Stimulated activated CD8-positive, alpha-beta memory T cell treated with anti-CD3 and anti-CD28 coated beads, Interleukin-2, amount 100 ng/mL, for 1 hour (primary cell): ENCODE results near the gene G6PC3.
"Not testable (repeated sequence)": the region's sequence is repeated elsewhere in the genome, so short reads cannot be mapped to it uniquely, and the experiment has no call there.

ENCODE experiments used
- DNase-seq, 2 donors: peaks; one replicate each; pipeline ENCODE4 v3.0.0-alpha.2; 2020; ENCODE audit warnings: low read depth in 2 of 2

The G6PC3 gene

DNA sequence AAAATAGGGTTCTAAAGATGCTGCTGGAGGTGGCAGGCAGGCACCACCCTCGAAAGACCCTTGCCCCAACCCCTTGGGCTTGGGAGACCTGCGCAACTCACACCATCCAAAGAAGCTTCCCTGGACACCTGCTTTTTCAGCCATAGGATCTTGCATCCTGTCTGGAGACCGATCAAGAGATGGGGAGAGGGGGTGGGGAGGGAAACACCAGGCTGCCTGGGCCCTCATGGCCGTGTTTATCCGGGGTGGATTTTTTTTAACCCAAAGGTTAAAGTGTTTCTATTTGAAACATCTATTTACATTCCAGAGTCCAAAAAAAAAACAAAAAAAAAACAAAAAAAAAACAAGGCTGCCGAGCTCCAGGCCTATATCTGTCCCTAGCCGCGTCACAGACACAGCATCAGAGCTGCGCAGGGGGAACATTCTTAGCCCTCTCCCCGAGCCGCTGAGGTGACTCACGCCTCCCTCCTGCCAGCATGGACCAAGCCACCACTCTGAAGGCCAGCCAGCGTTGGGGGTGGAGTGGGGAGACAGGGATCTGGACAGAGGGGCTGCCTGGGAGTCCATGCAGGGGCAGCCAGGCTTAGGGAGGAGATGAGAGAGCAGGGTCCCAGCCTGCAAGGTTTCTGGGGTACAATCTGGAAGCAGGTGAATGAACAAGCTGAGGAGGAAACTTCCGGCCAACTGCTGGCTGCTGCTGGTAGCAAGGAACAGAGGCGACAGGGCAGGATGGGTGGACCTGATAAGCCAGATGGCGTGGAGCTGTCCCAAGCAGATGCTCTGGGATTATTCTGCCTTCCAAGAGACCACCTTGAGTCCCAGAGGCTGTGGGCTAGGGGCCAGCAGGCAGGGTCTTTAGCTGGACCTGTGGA, 38.1 kb downstream of the G6PC3 start:
- no peak for DNase-seq

DNA sequence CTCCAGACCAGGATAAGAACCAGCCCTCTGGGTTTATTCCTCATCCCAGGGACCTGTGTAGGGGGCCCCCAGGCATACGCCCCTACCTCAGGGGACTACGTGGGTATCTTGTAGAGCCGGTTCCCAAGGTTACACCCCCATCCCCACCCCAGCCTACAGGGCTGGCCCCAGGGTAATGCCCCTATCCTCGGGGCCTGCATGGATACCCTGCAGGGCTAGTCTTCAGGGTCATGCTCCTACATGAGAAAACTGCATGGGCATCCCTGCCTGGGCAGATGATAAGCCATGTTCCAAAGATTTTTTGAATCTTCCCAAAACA, 38.7 kb downstream of the G6PC3 start:
- no peak for DNase-seq

DNA sequence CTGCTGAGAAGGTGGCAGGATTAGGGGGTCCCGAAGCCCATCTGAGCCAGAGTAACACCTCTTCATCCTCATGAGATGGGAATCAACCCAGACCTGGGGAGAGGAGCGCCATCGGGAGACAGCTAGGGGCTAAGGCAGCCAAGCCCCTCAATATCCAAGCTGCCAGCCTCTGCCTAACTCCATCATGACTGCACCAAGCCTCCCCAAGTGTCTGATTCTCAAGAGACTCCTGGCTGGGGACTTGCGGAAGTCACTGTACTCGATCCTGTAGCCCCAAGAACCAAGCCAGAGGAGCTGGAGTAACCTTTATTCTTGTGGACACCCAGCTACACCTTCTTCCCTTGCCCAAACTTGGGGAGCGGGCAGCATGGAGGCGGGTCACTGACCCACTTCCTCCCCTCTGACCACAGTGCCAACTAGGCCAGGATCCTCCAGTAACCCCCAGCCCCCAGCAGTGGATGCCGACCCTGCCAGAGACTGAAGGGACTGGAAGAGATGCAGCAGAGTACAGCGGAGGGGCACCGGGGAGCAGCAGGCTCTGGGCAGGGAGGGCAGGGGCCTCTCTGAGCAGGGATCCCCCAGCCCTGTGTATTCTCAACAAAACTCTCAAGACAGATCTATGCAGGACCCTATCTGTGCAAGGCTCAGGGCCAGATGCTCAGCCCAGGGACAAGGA, 39.6 kb downstream of the G6PC3 start:
- DNase-seq, result no peak

DNA sequence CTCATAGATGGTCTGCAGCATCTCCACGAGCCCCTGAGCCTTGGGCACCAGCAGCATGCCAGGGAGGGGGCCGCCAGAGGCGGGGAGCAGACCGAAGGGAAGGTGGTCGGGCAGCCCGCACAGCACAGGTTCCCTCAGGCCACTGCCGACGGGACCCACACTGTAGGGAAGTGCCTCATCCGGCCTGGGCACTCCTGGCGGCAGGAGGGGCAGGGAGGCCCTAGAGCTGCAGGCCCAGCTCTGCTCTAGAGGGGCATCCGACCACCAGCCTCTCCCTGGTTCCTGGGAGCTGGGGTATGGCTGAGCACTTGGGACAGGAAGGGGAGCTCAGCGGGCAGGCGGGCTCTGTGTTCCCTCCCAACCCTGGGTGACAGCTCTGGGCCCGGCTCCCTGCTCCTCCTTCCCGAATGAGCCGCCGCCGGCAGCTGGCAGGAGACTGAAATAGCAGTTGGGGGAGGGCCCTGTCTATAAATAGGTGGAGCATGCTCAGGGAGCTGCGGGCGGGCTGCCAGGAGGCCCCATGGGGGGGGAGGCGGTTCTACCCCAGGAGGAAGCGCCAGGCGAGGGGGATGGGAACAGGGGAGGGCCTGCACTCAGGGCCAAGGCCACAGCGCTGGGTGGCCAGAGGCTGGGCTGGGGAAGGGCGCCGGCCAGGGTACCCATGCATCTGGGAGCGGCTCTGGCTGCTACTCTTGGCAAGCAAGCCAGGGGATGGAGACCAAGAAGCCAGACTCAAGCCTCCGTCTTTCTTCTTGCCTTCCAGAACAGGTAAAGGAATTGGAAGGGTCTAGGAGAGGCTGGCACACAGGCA, 40.5 kb downstream of the G6PC3 start:
- DNase-seq, result peak in 1 of 2 donors; percentile 11

GRCh38 chr17:44111777-44112176, 41.2 kb downstream of the G6PC3 start:
- no peak for DNase-seq

DNA sequence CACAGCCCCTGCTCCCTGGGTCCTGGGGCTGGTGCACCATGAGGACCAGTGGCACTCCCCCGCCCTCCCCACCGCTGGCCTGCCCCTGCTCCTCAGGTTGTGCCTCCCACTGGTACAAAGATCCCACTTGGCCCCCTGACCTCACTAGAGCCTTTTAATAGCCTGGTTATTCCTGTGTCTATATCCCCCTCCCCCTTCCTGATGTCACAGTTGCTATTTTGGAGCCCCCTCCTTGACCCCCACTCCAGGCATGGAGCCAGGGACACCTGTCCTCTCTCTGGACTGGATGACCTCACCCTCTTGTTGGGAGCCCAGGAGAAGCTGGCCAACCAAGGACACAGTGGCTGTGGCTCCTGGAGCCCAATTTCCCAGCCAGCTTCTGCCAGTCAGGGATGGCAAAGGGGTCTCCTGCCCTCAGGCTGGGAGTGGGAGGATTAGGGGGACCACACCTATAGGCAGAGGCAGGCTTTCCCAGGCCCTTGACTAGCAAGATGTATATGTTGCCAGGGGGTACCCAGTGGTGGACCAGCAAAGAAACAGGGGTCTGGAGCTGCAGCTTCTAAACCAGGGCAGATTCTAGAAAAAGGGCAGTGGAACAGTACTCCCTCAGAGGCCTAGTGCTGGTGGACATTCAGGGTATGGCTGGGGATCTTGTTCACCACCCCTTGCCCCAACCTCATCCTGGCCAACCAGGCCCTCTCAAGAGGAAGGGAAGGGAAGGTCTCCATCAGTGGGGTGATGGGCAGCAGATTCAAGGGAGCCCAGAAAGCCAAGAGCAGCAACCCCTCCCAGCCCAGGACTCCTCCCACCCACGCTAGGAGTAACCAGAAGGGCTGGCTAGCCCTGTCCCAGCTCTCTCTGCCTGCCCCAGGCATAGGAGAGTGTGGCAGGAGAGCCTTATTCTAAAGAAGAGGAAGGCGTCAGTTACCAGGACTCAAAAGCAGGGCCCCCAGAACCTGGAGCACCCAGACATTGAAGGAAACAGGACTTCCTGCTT, 42.0 kb downstream of the G6PC3 start:
- no peak for DNase-seq

GRCh38 chr17:44113382-44113781, 42.8 kb downstream of the G6PC3 start:
- no peak for DNase-seq

- DNase-seq, result no peak
Observed at GRCh38 chr17:44113868-44114840, 43.6 kb downstream of the G6PC3 start.

- no peak for DNase-seq
Observed at GRCh38 chr17:44115585-44116415, 45.3 kb downstream of the G6PC3 start.

DNA sequence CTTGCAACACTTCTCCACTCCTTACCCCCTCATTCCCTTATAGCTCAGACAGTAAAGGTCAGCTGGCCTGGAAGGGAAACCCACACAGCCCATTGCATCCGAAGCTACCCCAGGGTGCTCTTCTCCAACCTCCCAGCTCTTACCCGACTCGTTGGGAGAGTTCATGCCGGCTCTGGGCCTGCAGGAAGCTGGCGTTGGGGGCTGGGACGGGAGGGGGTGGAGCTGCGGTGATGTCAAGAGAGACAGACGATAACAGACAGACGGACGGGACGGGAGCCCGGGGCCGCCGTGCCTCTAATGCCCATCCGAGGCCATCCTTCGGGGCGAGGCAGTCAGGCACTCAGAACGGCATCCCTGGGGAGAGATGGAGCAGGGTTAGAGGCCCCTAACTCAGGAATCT, 46.8 kb downstream of the G6PC3 start:
- DNase-seq, result no peak

DNA sequence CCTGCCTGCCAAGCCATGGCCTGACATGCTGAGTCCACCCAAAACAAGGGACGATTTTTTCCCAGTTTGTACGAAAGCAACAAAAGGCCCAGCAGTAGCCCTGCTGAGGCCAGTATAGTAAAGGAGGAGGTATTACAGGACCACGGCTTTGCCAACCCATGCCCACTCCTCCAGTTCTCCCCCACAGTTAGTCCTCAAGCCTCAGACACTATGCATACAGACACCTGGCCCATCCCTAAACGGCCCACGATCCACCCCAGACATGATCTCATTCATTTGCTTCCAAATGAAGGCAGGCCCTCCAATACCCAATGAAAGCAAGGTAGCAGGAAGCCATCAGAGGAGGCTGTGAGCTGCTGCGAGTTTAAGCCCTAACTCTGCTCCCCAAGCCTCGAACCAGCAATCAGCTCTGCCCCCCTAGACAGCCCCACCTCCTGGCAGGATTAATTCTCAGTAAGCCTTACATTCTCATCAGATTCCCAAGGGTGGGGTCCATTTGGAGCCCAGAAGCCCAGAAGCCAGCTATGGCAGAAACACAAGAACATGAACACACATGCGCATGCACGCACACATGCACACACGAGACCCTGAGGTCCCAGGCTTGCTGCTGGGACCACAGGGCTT, 48.0 kb downstream of the G6PC3 start:
- no peak for DNase-seq

DNA sequence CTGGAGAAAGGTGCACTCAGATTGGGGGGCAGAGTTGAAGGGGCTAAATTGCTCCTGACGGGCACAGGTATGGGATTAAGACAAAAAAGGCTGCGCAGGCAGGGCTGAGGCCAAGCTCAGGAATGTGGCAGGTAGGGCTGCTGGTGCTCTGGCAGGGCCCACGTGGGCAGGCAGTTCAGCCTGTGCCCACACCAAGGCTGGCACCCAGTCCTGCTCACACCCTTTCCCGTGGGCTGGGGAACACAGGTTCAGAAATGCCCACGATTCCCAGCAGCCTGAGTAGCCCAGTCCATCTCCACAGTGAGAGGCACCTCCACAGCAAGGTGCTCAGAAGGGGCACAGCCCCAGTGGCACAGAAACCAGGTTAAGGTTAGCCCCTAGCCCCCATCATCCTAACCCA, 48.5 kb downstream of the G6PC3 start:
- DNase-seq, result no peak

GRCh38 chr17:44119798-44120197, 49.3 kb downstream of the G6PC3 start:
- no peak for DNase-seq

DNA sequence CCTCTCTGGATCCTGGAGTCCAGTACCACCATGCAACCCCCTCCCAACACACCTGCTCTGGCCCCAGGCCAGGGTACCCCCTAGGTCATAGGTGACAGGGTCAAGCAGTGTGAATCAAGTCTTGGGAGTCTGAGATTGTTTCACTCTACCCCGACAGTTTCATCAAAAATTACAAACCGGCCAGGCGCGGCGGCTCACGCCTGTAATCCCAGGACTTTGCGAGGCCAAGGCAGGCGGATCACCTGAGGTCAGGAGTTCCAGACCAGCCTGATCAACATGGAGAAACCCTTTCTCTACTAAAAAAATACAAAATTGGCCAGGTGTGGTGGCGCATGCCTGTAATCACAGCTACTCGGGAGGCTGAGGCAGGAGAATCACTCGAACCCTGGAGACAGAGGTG, 49.7 kb downstream of the G6PC3 start:
- DNase-seq, result not testable (repeated sequence)

- no peak for DNase-seq
Observed at GRCh38 chr17:44120851-44121605, 50.5 kb downstream of the G6PC3 start.

- DNase-seq, result no peak
Observed at GRCh38 chr17:44121997-44122815, 51.7 kb downstream of the G6PC3 start.

DNA sequence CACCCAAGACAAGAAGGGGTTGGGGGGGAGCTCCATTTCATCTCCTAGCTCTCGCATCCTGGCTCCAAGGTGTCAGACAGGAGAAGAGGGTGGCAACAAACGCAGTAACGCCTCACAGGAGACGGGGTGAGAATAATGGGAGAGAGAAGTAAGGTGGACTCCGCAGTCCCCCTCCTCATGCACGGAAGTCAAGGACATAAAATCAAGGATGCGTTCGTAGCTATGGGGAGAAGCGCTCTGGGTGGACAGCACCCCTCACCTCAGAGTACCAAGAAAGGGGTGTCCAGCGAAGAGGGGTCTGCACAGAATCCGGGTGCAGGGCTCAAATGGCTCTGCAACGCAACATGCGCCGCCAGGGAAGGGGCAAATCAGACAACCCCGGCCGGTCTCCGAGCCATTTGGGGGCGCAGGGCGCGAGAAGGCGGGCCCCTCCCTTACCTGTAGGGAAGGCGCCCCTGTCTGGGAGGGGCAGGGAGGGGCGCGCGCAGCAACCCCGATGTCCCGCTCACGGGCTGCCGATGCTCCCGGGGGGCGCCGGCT, 52.4 kb downstream of the G6PC3 start:
- no peak for DNase-seq
